H1 (cell line): Measurements from ENCODE around the gene TDRD12. TPM values are rescaled to one million over a fixed set of nuclear protein-coding genes. Genes with fewer than 3 reads are reported as not detected.

Experiments
- CTCF ChIA-PET: fragments of 300-600 bp; sonication (Branson Sonifier 250); formaldehyde crosslinking; loops from one replicate; lab custom pipeline; 2021; ENCODE audit not compliant: partially characterized antibody; lab: Charles Lee
- POLR2A ChIA-PET: fragments of 300-600 bp; sonication (Branson Sonifier 250); formaldehyde crosslinking; loops from one replicate; lab custom pipeline; 2021; ENCODE audit warnings: inconsistent platforms; ENCODE audit not compliant: partially characterized antibody; lab: Charles Lee
- DNase-seq, 2 experiments: peaks; one replicate each; pipeline versions ENCODE4 v3.0.0 to v3.0.0-alpha.2; 2010 to 2022; ENCODE audit warnings: low spot score in 2 of 2, low read depth in 1 of 2, mixed read lengths in 1 of 2
- FAIRE-seq: peaks from 2 replicates; lab custom pipeline; 2011; peaks lifted over from hg19 to GRCh38; lab: Jason Lieb, UNC
- H2AFZ ChIP-seq: 2 replicates; pipeline ENCODE4 v1.8.1; 2012; ENCODE audit warnings: low read length, inconsistent platforms
- H2AK5ac ChIP-seq: 2 replicates; pipeline ENCODE4 v1.6.1; 2013; ENCODE audit warnings: low read depth, low read length
- H2BK120ac ChIP-seq: replicated peaks from 2 replicates; pipeline ENCODE3; 2013; ENCODE audit warnings: low read depth, low read length, inconsistent platforms
- H2BK12ac ChIP-seq: 2 replicates; pipeline ENCODE4 v1.6.1; 2013; ENCODE audit warnings: low read depth, low read length
- H2BK15ac ChIP-seq: 2 replicates; pipeline ENCODE4 v1.6.1; 2013; ENCODE audit warnings: low read length
- H2BK20ac ChIP-seq: 2 replicates; pipeline ENCODE4 v1.6.1; 2013; ENCODE audit warnings: low read length
- H2BK5ac ChIP-seq: 2 replicates; pipeline ENCODE4 v1.6.1; 2013; ENCODE audit warnings: low read depth, low read length
- H3K14ac ChIP-seq: 2 replicates; pipeline ENCODE4 v1.6.1; 2013; ENCODE audit warnings: inconsistent platforms; ENCODE audit not compliant: insufficient read length
- H3K18ac ChIP-seq: 2 replicates; pipeline ENCODE4 v1.6.1; 2013; ENCODE audit warnings: low read length; ENCODE audit errors: extremely low read depth
- H3K23ac ChIP-seq: 2 replicates; pipeline ENCODE4 v1.6.1; 2013; ENCODE audit warnings: inconsistent platforms; ENCODE audit not compliant: insufficient read length
- H3K23me2 ChIP-seq: 2 replicates; pipeline ENCODE4 v1.6.1; 2013; ENCODE audit warnings: low read depth, low read length
- H3K27ac ChIP-seq: 2 replicates; pipeline ENCODE4 v1.6.1; 2011; ENCODE audit warnings: low read depth, low read length, inconsistent platforms
- H3K27me3 ChIP-seq, 4 experiments: replicated peaks in 1 of 4; 1 replicate in 1 of 4; 2 replicates in 3 of 4; pipeline versions ENCODE4 v1.6.1 to v1.8.1; 2011 to 2013; ENCODE audit warnings: low read length in 3 of 4, mild to moderate bottlenecking in 3 of 4, inconsistent platforms in 2 of 4, mixed read lengths in 2 of 4, moderate library complexity in 1 of 4; ENCODE audit not compliant: control insufficient read depth in 3 of 4, insufficient read depth in 3 of 4; ENCODE audit errors: extremely low read depth in 1 of 4
- H3K36me3 ChIP-seq, 4 experiments: 2 replicates each; pipeline versions ENCODE4 v1.6.1 to v1.8.1; 2011 to 2013; ENCODE audit warnings: mild to moderate bottlenecking in 4 of 4, low read length in 3 of 4, moderate library complexity in 2 of 4, control low read depth in 1 of 4, inconsistent platforms in 1 of 4; ENCODE audit not compliant: insufficient read depth in 4 of 4, control insufficient read depth in 2 of 4
- H3K4ac ChIP-seq: replicated peaks from 2 replicates; pipeline ENCODE3; 2013; ENCODE audit warnings: low read length, low read depth, mixed read lengths, inconsistent platforms; ENCODE audit not compliant: insufficient read length
- H3K4me1 ChIP-seq, 4 experiments: replicated peaks in 1 of 4; 1 replicate in 1 of 4; 2 replicates in 3 of 4; pipeline versions ENCODE4 v1.6.1 to v1.8.1; 2011 to 2013; ENCODE audit warnings: low read length in 3 of 4, inconsistent platforms in 2 of 4, mixed read lengths in 1 of 4; ENCODE audit not compliant: insufficient read depth in 4 of 4, control insufficient read depth in 3 of 4
- H3K4me2 ChIP-seq, 2 experiments: 2 replicates each; pipeline versions ENCODE4 v1.6.1 to v1.8.1; 2011 to 2013; ENCODE audit warnings: low read depth in 2 of 2, low read length in 2 of 2, control low read depth in 1 of 2, inconsistent platforms in 1 of 2, mild to moderate bottlenecking in 1 of 2; ENCODE audit not compliant: insufficient read depth in 1 of 2
- H3K4me3 ChIP-seq, 4 experiments: fragments of 200-600, 300-600 bp in 1 of 4; sonication (generic), shearing (Covaris generic), sonication (Bioruptor Twin) in 1 of 4; 2 replicates each; pipeline versions ENCODE4 v1.5.1 to v1.8.1; 2011 to 2016; ENCODE audit warnings: low read length in 4 of 4, low read depth in 3 of 4, control low read depth in 2 of 4, inconsistent platforms in 2 of 4, mild to moderate bottlenecking in 2 of 4, mixed read lengths in 1 of 4, moderate library complexity in 1 of 4; ENCODE audit not compliant: insufficient read depth in 2 of 4; ENCODE audit errors: extremely low read depth in 1 of 4
- H3K56ac ChIP-seq: replicated peaks from 2 replicates; pipeline ENCODE3; 2013; ENCODE audit warnings: low read depth, mild to moderate bottlenecking, mixed read lengths, low read length, inconsistent platforms; ENCODE audit not compliant: insufficient read length
- H3K79me1 ChIP-seq: 2 replicates; pipeline ENCODE4 v1.6.1; 2013; ENCODE audit warnings: low read depth, low read length, control low read depth
- H3K79me2 ChIP-seq, 2 experiments: 2 replicates each; pipeline versions ENCODE4 v1.6.1 to v1.8.1; 2012 to 2013; ENCODE audit warnings: low read length in 2 of 2, mild to moderate bottlenecking in 2 of 2, inconsistent platforms in 1 of 2; ENCODE audit not compliant: insufficient read depth in 2 of 2, control insufficient read depth in 1 of 2
- H3K9ac ChIP-seq, 4 experiments: replicated peaks in 1 of 4; 1 replicate in 1 of 4; 2 replicates in 3 of 4; pipeline versions ENCODE4 v1.6.1 to v1.8.1; 2011 to 2013; ENCODE audit warnings: low read depth in 3 of 4, low read length in 3 of 4, control low read depth in 2 of 4, mild to moderate bottlenecking in 2 of 4, moderate library complexity in 2 of 4, inconsistent platforms in 1 of 4; ENCODE audit errors: extremely low read depth in 1 of 4
- H3K9me3 ChIP-seq, 2 experiments: 2 replicates each; pipeline versions ENCODE4 v1.6.1 to v1.8.1; 2012 to 2013; ENCODE audit warnings: mild to moderate bottlenecking in 2 of 2, moderate library complexity in 2 of 2, control low read depth in 1 of 2, inconsistent platforms in 1 of 2, low read depth in 1 of 2, low read length in 1 of 2, mixed read lengths in 1 of 2; ENCODE audit not compliant: insufficient read depth in 2 of 2
- H4K20me1 ChIP-seq, 2 experiments: replicated peaks in 1 of 2; 2 replicates each; pipeline versions ENCODE3 to v1.8.1; 2011 to 2013; ENCODE audit warnings: inconsistent platforms in 2 of 2, low read length in 2 of 2, mild to moderate bottlenecking in 1 of 2; ENCODE audit not compliant: insufficient read depth in 2 of 2, control insufficient read depth in 1 of 2
- H4K5ac ChIP-seq: 2 replicates; pipeline ENCODE4 v1.6.1; 2013; ENCODE audit warnings: low read length, low read depth, mixed read lengths, inconsistent platforms; ENCODE audit not compliant: insufficient read length
- H4K8ac ChIP-seq: 2 replicates; pipeline ENCODE4 v1.8.0; 2013; ENCODE audit warnings: mild to moderate bottlenecking, moderate library complexity, low read length, inconsistent platforms; ENCODE audit not compliant: insufficient read depth; ENCODE audit errors: extremely low read depth
- H4K91ac ChIP-seq: replicated peaks from 2 replicates; pipeline ENCODE3; 2013; ENCODE audit warnings: low read length, mixed read lengths, inconsistent platforms; ENCODE audit not compliant: insufficient read length
- CHD2 ChIP-seq: IDR thresholded peaks from 2 replicates; pipeline ENCODE4 v1.6.1; 2012; ENCODE audit warnings: low read length, improper control_type of control experiment
- POLR2AphosphoS5 ChIP-seq: IDR thresholded peaks from 2 replicates; pipeline ENCODE4 v1.6.1; 2011; ENCODE audit warnings: low read depth, low read length
- TAF1 ChIP-seq: IDR thresholded peaks from 2 replicates; pipeline ENCODE4 v1.6.1; 2011; ENCODE audit warnings: mild to moderate bottlenecking, low read depth, low read length
- YY1 ChIP-seq: IDR thresholded peaks from 2 replicates; pipeline ENCODE4 v1.6.1; 2011; ENCODE audit warnings: low read depth, mild to moderate bottlenecking, low read length
- WGBS, 2 experiments: shearing (Covaris generic) in 1 of 2; methylation state at CpG; one replicate each; pipeline versions ENCODE4 v1.1.6 to v1.1.7; 2013 to 2015; ENCODE audit warnings: low lambda C conversion rate in 2 of 2, mixed read lengths in 2 of 2, inconsistent platforms in 1 of 2, low coverage in 1 of 2, missing lambda C conversion rate in 1 of 2; ENCODE audit not compliant: insufficient replicate concordance in 2 of 2, insufficient coverage in 1 of 2, insufficient read length in 1 of 2; ENCODE audit errors: extremely low coverage in 1 of 2, missing lambda C conversion rate in 1 of 2; 5-methylcytosine and 5-hydroxymethylcytosine counted together
- polyA plus RNA-seq, 7 experiments: library from polyadenylated mRNA; depleted of rRNA in 3 of 7; stranded (reverse) in 5 of 7; unstranded in 2 of 7; fragments of >200 nt in 5 of 7; fragments of 200-250 nt in 2 of 7; gene quantifications; 1 replicate in 5 of 7; 2 replicates in 1 of 7; 4 replicates in 1 of 7; pipeline versions ENCODE4 v1.2.1 to v1.2.3, GENCODE V29; 2011 to 2013; ENCODE audit warnings: missing spikeins in 2 of 7, mixed read lengths in 2 of 7
- total RNA-seq: library from RNA; stranded (reverse); fragmentation: NEBNext Ultra II Directional; extraction: Animal tissue kit (Norgen Biotek cat#: 25700); gene quantifications from 2 replicates; pipeline ENCODE4 v1.2.1, GENCODE V29; 2021

The TDRD12 gene
- total and polyA plus RNA-seq, 2 of the 8 experiments (the other 6 are each of a cell fraction or from before 2014, with no cell fraction given), result 0.39 to 0.88 TPM

GRCh38 chr19:32869369-32869965 is 149.9 kb downstream of the TDRD12 start, which contains the start of gene SLC7A9:
SLC7A9 (minus strand) TSS chr19:32869767; CDS start chr19:32868534, 1,233 bp downstream.
- Histone ChIP-seq H2AK5ac (no peak within 1 kb of the TSS), H3K27me3 (no peaks in the 10 kb centered on the region), H4K5ac (no peak within 1 kb of the TSS), H3K9me3 (no peaks in the 10 kb centered on the region), H3K9ac (no peak within 1 kb of the TSS), H2BK5ac (peak within 1 kb of the TSS; percentile 72; the same call in 1 of the 2 replicates), H2BK12ac (peak within 1 kb of the TSS; percentile 92; the same call in 1 of the 2 replicates), H4K91ac (peak within 1 kb of the TSS; percentile 22)
- CTCF ChIA-PET, result interaction anchor here (0.6 to 1.1 kb wide), 2 partner anchors 43 to 152 kb away, joined by 3 read pairs; no protein-coding TSS in a partner anchor
- TF ChIP-seq YY1 (no peak), TAF1 (no peak), POLR2AphosphoS5 (no peak), CHD2 (no peak)
- TF ChIP-seq, all 59 proteins: peak for 0
- H3K14ac ChIP-seq, result no peak within 1 kb of the TSS
- 91% methylated on average over 13 of the region's 14 CpGs; no CpG with 5 or more reads in 1 of the 2 experiments for WGBS, 2 experiments
- peak within 1 kb of the TSS; percentile 57; the same call in 1 of the 2 replicates for H3K18ac ChIP-seq
- H4K8ac ChIP-seq, result peak within 1 kb of the TSS; percentile 81
- H2AFZ ChIP-seq, result peak within 1 kb of the TSS; percentile 80; the same call in 1 of the 2 replicates
- H3K79me1 ChIP-seq, result no peaks in the 10 kb centered on the region
- H3K79me2 ChIP-seq, result no peaks in the 10 kb centered on the region
- H3K4me2 ChIP-seq, result no peak within 1 kb of the TSS
- no peaks in the 10 kb centered on the region for H3K36me3 ChIP-seq
- peaks cover 0 to 4% (median 1%) of the 10 kb centered on the region in 4 experiments; a peak in 4 of 7 replicates for H3K4me1 ChIP-seq
- no peaks in the 10 kb centered on the region for H3K23me2 ChIP-seq
- no peak within 1 kb of the TSS for H2BK120ac ChIP-seq
- POLR2A ChIA-PET, result interaction anchor here (0.6 kb wide), 1 partner anchor 46 kb away, joined by 3 read pairs; no protein-coding TSS in a partner anchor
- no peak within 1 kb of the TSS for H3K23ac ChIP-seq
- H2BK20ac ChIP-seq, result no peak within 1 kb of the TSS
- FAIRE-seq, result no peak
- H3K4me3 ChIP-seq, result no peak within 1 kb of the TSS
- DNase-seq, result peak in 1 of 2 experiments; percentile 29
- no peak within 1 kb of the TSS for H3K56ac ChIP-seq
- no peak within 1 kb of the TSS for H3K27ac ChIP-seq
- H4K20me1 ChIP-seq, result no peaks in the 10 kb centered on the region
- H2BK15ac ChIP-seq, result 0 out of 2 replicates have a peak within 1 kb of the TSS, but pooled peaks have one; percentile 12
- no peak within 1 kb of the TSS for H3K4ac ChIP-seq
